GM23338 (cell line): ENCODE results near the gene CTNNA2. TPM values are rescaled to one million over a fixed set of nuclear protein-coding genes. Genes with fewer than 3 reads are reported as not detected.

ENCODE experiments used
- ATAC-seq: fragments of 200-7000 bp; cut with Tn5 transposase; 3 replicates; pipeline ENCODE4 v1.9.1; 2020
- DNase-seq: peaks from one replicate; pipeline ENCODE4 v3.0.0-alpha.2; 2015; ENCODE audit warnings: low spot score
- H2AFZ ChIP-seq: fragments of 200-600 bp; sonication (generic); 2 replicates; pipeline ENCODE4 v1.8.0; 2016; ENCODE audit warnings: antibody characterized with exemption, mild to moderate bottlenecking, moderate library complexity
- H3F3A ChIP-seq: fragments of 200-600 bp; sonication (generic); replicated peaks from 2 replicates; pipeline ENCODE4 v1.8.0; 2017; ENCODE audit warnings: antibody characterized with exemption, mixed run types, low read depth
- H3K27ac ChIP-seq: fragments of 200-600 bp; sonication (generic); 2 replicates; pipeline ENCODE4 v1.6.1; 2016; ENCODE audit warnings: low read depth
- H3K27me3 ChIP-seq: fragments of 200-600 bp; sonication (generic); 2 replicates; pipeline ENCODE4 v1.8.0; 2016; ENCODE audit warnings: mild to moderate bottlenecking, mixed run types, moderate library complexity; ENCODE audit not compliant: insufficient read depth
- H3K36me3 ChIP-seq: fragments of 200-600 bp; sonication (generic); 2 replicates; pipeline ENCODE4 v1.8.0; 2016; ENCODE audit warnings: mild to moderate bottlenecking; ENCODE audit not compliant: insufficient read depth
- H3K4me1 ChIP-seq: fragments of 200-600 bp; sonication (generic); 2 replicates; pipeline ENCODE4 v1.8.0; 2016; ENCODE audit warnings: mild to moderate bottlenecking, moderate library complexity; ENCODE audit not compliant: insufficient read depth
- H3K4me2 ChIP-seq: fragments of 200-600 bp; sonication (generic); 2 replicates; pipeline ENCODE4 v1.7.1; 2017; ENCODE audit warnings: mixed run types
- H3K4me3 ChIP-seq: fragments of 200-600 bp; sonication (generic); 2 replicates; pipeline ENCODE4 v1.6.1; 2016; ENCODE audit warnings: mixed run types
- H3K79me2 ChIP-seq: fragments of 200-600 bp; sonication (generic); replicated peaks from 2 replicates; pipeline ENCODE4 v1.8.0; 2017; ENCODE audit warnings: mild to moderate bottlenecking; ENCODE audit not compliant: insufficient read depth
- H3K9me2 ChIP-seq: fragments of 200-600 bp; sonication (generic); 2 replicates; pipeline ENCODE4 v1.8.0; 2017; ENCODE audit not compliant: insufficient read depth
- H4K20me1 ChIP-seq: fragments of 200-600 bp; sonication (generic); replicated peaks from 2 replicates; pipeline ENCODE4 v1.8.0; 2017; ENCODE audit warnings: mild to moderate bottlenecking; ENCODE audit not compliant: insufficient read depth
- H3K27ac Mint-ChIP-seq: 2 replicates; pipeline ENCODE4 v1.8.0; 2020; ENCODE audit warnings: inconsistent platforms, mild to moderate bottlenecking, moderate library complexity, mixed read lengths
- H3K27me3 Mint-ChIP-seq: 3 replicates; pipeline ENCODE4 v1.8.0; 2022; ENCODE audit warnings: low read depth, mild to moderate bottlenecking, moderate library complexity, mixed read lengths, inconsistent platforms; ENCODE audit not compliant: insufficient read depth, poor library complexity
- H3K36me3 Mint-ChIP-seq: 3 replicates; pipeline ENCODE4 v1.8.0; 2021; ENCODE audit warnings: low read depth, mild to moderate bottlenecking, inconsistent platforms, moderate library complexity, mixed read lengths
- H3K4me1 Mint-ChIP-seq: 3 replicates; pipeline ENCODE4 v1.8.0; 2020; ENCODE audit warnings: mild to moderate bottlenecking, inconsistent platforms, mixed read lengths
- H3K4me3 Mint-ChIP-seq: 3 replicates; pipeline ENCODE4 v1.8.0; 2021; ENCODE audit warnings: moderate library complexity, mild to moderate bottlenecking, inconsistent platforms, mixed read lengths
- H3K9me3 Mint-ChIP-seq: 3 replicates; pipeline ENCODE4 v1.8.0; 2020; ENCODE audit warnings: moderate library complexity, mild to moderate bottlenecking, inconsistent platforms, mixed read lengths
- ETS1 ChIP-seq: IDR thresholded peaks from 2 replicates; pipeline ENCODE4 v1.6.1; 2016; ENCODE audit warnings: antibody characterized with exemption
- NANOG ChIP-seq: IDR thresholded peaks from 2 replicates; pipeline ENCODE4 v1.6.1; 2016; ENCODE audit warnings: antibody characterized with exemption, borderline replicate concordance
- REST ChIP-seq: IDR thresholded peaks from one replicate; pipeline ENCODE4 v1.6.1; 2018; ENCODE audit warnings: antibody characterized with exemption; ENCODE audit not compliant: unreplicated experiment
- ZNF114 ChIP-seq: fragments of 250-450 bp; sonication (Bioruptor Pico); IDR thresholded peaks from 2 replicates; pipeline ENCODE4 v1.5.0; 2020; ENCODE audit warnings: mild to moderate bottlenecking, moderate library complexity
- ZNF462 ChIP-seq: fragments of 250-450 bp; sonication (Bioruptor Pico); IDR thresholded peaks from 2 replicates; pipeline ENCODE4 v1.5.0; 2020; ENCODE audit warnings: mild to moderate bottlenecking, moderate library complexity
- polyA plus RNA-seq: library from polyadenylated mRNA; unstranded; fragments of >200 nt; fragmentation: Nextera tagmentation; extraction: Ambion mirVana; gene quantifications from 2 replicates; pipeline ENCODE4 v1.2.1, GENCODE V29; 2016
- total RNA-seq: library from RNA; depleted of rRNA; stranded (reverse); fragments of >200 nt; shearing (Covaris generic); gene quantifications from 2 replicates; pipeline ENCODE4 v1.2.3, GENCODE V29; 2014

Gene CTNNA2
- total and polyA plus RNA-seq, 2 experiments from 2014 or later, result 6.4 to 15.6 TPM

GRCh38 chr2:80187156-80187555 lies 674.3 kb downstream of the CTNNA2 start (continued):
- TF ChIP-seq ZNF462 (CRISPR knock-in tag), result no peak
- no peak for TF ChIP-seq REST
- TF ChIP-seq ZNF114 (CRISPR knock-in tag), result no peak
- no peak for TF ChIP-seq NANOG

- Histone ChIP-seq H2AFZ (no peak overlapping the region), H3K4me1 (no peaks in the 10 kb centered on the region), H3K4me2 (no peak overlapping the region), H4K20me1 (no peaks in the 10 kb centered on the region; the same call in 1 of the 2 replicates), H3K27me3 (no peaks in the 10 kb centered on the region), H3K9me2 (0 out of 2 replicates have a peak, but pooled peaks cover 3% of the 10 kb centered on the region), H3K36me3 (no peaks in the 10 kb centered on the region), H3K79me2 (no peaks in the 10 kb centered on the region), H3K27ac (no peak overlapping the region), H3F3A (no peaks in the 10 kb centered on the region), H3K4me3 (no peak overlapping the region)
- no peaks in the 10 kb centered on the region for H3K9me3 Mint-ChIP-seq
- peaks cover 5% of the 10 kb centered on the region for H3K4me1 Mint-ChIP-seq
- no peaks in the 10 kb centered on the region for H3K27me3 Mint-ChIP-seq
- no peak overlapping the region for H3K4me3 Mint-ChIP-seq
- no peaks in the 10 kb centered on the region for H3K36me3 Mint-ChIP-seq
- H3K27ac Mint-ChIP-seq, result no peak overlapping the region
- DNase-seq, result no peak
- no peak for ATAC-seq
- TF ChIP-seq ETS1 (no peak), ZNF462 (CRISPR knock-in tag) (no peak)
These were observed 677.3 kb downstream of the CTNNA2 start for GRCh38 chr2:80190166-80190565.
